Hepatocyte (in vitro differentiated cells): ENCODE measurements around the gene RASA3. TPM values are rescaled to one million over a fixed set of nuclear protein-coding genes. Genes with fewer than 3 reads are reported as not detected.
"Not testable (repeated sequence)": the region's sequence is repeated elsewhere in the genome, so short reads cannot be mapped to it uniquely, and the experiment has no call there.

ENCODE experiments used
- DNase-seq: peaks from one replicate; pipeline ENCODE4 v3.0.0-alpha.2; 2016; ENCODE audit warnings: low spot score
- H2AFZ ChIP-seq: fragments of 200-600 bp; sonication (generic); 2 replicates; pipeline ENCODE4 v1.6.0; 2016; ENCODE audit warnings: antibody characterized with exemption, mild to moderate bottlenecking
- H3K27ac ChIP-seq: fragments of 200-600 bp; sonication (generic); 2 replicates; pipeline ENCODE4 v1.5.1; 2016; ENCODE audit warnings: mild to moderate bottlenecking
- H3K27me3 ChIP-seq: fragments of 200-600 bp; sonication (generic); 2 replicates; pipeline ENCODE4 v1.6.1; 2016
- H3K36me3 ChIP-seq: fragments of 200-600 bp; sonication (generic); replicated peaks from 2 replicates; pipeline ENCODE4 v1.5.1; 2016; ENCODE audit warnings: low read depth; ENCODE audit not compliant: insufficient read depth
- H3K4me1 ChIP-seq: fragments of 200-600 bp; sonication (generic); 2 replicates; pipeline ENCODE4 v1.5.1; 2016; ENCODE audit warnings: mild to moderate bottlenecking, moderate library complexity; ENCODE audit not compliant: insufficient read depth
- H3K4me2 ChIP-seq: fragments of 200-600 bp; sonication (generic); 2 replicates; pipeline ENCODE4 v1.6.0; 2016
- H3K4me3 ChIP-seq: fragments of 200-600 bp; sonication (generic); 2 replicates; pipeline ENCODE4 v1.5.1; 2016; ENCODE audit warnings: mild to moderate bottlenecking
- H3K79me2 ChIP-seq: fragments of 200-600 bp; sonication (generic); 2 replicates; pipeline ENCODE4 v1.6.0; 2017; ENCODE audit warnings: mild to moderate bottlenecking
- H3K9me2 ChIP-seq: fragments of 200-600 bp; sonication (generic); replicated peaks from 2 replicates; pipeline ENCODE4 v1.6.0; 2017; ENCODE audit warnings: mild to moderate bottlenecking; ENCODE audit not compliant: insufficient read depth
- H3K9me3 ChIP-seq: fragments of 200-600 bp; sonication (generic); 2 replicates; pipeline ENCODE4 v1.5.1; 2016; ENCODE audit warnings: low read depth, mild to moderate bottlenecking
- H4K20me1 ChIP-seq: fragments of 200-600 bp; sonication (generic); 2 replicates; pipeline ENCODE4 v1.6.0; 2016; ENCODE audit warnings: mild to moderate bottlenecking; ENCODE audit not compliant: insufficient read depth, poor library complexity, severe bottlenecking
- CTCF ChIP-seq: fragments of 200-600 bp; sonication (generic); IDR thresholded peaks from 2 replicates; pipeline ENCODE4 v1.5.1; 2016; ENCODE audit warnings: antibody characterized with exemption, mild to moderate bottlenecking; ENCODE audit not compliant: poor library complexity
- EZH2 ChIP-seq: fragments of 200-600 bp; sonication (generic); IDR thresholded peaks from 2 replicates; pipeline ENCODE4 v1.6.1; 2016; ENCODE audit warnings: antibody characterized with exemption, mild to moderate bottlenecking, borderline replicate concordance
- EZH2phosphoT487 ChIP-seq: fragments of 200-600 bp; sonication (generic); IDR thresholded peaks from one replicate; pipeline ENCODE4 v1.6.1; 2018; ENCODE audit warnings: antibody characterized with exemption, mild to moderate bottlenecking, low read depth, moderate library complexity; ENCODE audit not compliant: unreplicated experiment, severe bottlenecking
- WGBS: methylation state at CpG from one replicate; pipeline ENCODE4 v1.1.6; 2016; ENCODE audit warnings: low lambda C conversion rate; ENCODE audit errors: missing lambda C conversion rate; 5-methylcytosine and 5-hydroxymethylcytosine counted together
- polyA plus RNA-seq: library from polyadenylated mRNA; unstranded; fragments of >200 nt; fragmentation: Nextera tagmentation; extraction: Ambion mirVana; gene quantifications from 2 replicates; pipeline ENCODE4 v1.2.1, GENCODE V29; 2016
- total RNA-seq: library from RNA; depleted of rRNA; stranded (reverse); fragments of >200 nt; gene quantifications from 2 replicates; pipeline ENCODE4 v1.2.3, GENCODE V29; 2014

RASA3 gene
- total and polyA plus RNA-seq, 2 experiments from 2014 or later, result 5.6 to 6.1 TPM

- H3K36me3 ChIP-seq, result no peaks in the 10 kb centered on the region
- 94% methylated on average over 21 of the region's 21 CpGs for WGBS
- no peak overlapping the region for H2AFZ ChIP-seq
- TF ChIP-seq CTCF (no peak), EZH2phosphoT487 (no peak), EZH2 (no peak)
- H3K4me2 ChIP-seq, result no peak overlapping the region
- H3K27me3 ChIP-seq, result peaks cover 21% of the 10 kb centered on the region
- H3K9me2 ChIP-seq, result no peaks in the 10 kb centered on the region
- no peaks in the 10 kb centered on the region for H3K9me3 ChIP-seq
- H3K4me1 ChIP-seq, result peaks cover 26% of the 10 kb centered on the region
- peaks cover 28% of the 10 kb centered on the region for H3K79me2 ChIP-seq
- DNase-seq, result no peak
- no peak overlapping the region for H3K4me3 ChIP-seq
- no peak overlapping the region for H3K27ac ChIP-seq
- peaks cover 2% of the 10 kb centered on the region for H4K20me1 ChIP-seq
Measured at GRCh38 chr13:114126789-114127472, 5.5 kb downstream of the RASA3 start.

- not testable (repeated sequence) for H3K27ac ChIP-seq, H3K36me3 ChIP-seq, DNase-seq, H3K9me3 ChIP-seq, H3K9me2 ChIP-seq, H3K4me3 ChIP-seq, H4K20me1 ChIP-seq, H3K4me2 ChIP-seq, H2AFZ ChIP-seq
- peaks cover 27% of the 10 kb centered on the region for H3K4me1 ChIP-seq
- 98% methylated on average over 11 of the region's 14 CpGs for WGBS
- H3K79me2 ChIP-seq, result peaks cover 28% of the 10 kb centered on the region
- H3K27me3 ChIP-seq, result peaks cover 19% of the 10 kb centered on the region
Measured at GRCh38 chr13:114126086-114126485, 6.3 kb downstream of the RASA3 start.

- 96% methylated on average over 4 of the region's 19 CpGs for WGBS
- Histone ChIP-seq H3K4me2 (no peak overlapping the region), H3K36me3 (no peaks in the 10 kb centered on the region), H3K27ac (no peak overlapping the region), H3K9me3 (no peaks in the 10 kb centered on the region), H3K9me2 (no peaks in the 10 kb centered on the region), H3K27me3 (peaks cover 14% of the 10 kb centered on the region), H2AFZ (no peak overlapping the region), H3K79me2 (peaks cover 28% of the 10 kb centered on the region), H3K4me3 (no peak overlapping the region), H3K4me1 (peaks cover 25% of the 10 kb centered on the region), H4K20me1 (peaks cover 2% of the 10 kb centered on the region)
- TF ChIP-seq EZH2phosphoT487 (no peak), CTCF (no peak), EZH2 (no peak)
- DNase-seq, result no peak
Measured at GRCh38 chr13:114125589-114125988, 6.8 kb downstream of the RASA3 start.

DNA sequence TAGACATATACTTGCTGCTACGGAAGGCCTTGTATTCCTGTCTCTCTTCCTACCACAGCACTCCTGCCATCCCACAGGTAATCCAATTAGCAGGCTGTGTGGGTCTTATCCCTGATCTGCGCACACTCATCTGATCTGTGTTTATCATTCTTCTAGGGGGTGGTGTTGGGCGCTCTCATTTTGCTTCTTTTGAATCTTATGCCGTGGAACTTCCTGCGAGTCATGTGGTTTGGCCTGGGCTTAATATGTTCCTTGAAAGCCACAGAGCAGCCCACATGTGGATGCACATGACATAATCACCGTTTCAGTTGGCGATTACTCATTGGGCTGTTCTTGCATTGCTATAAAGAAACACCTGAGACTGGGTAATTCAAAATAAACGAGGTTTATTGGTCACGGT is 7.5 kb downstream of the RASA3 start:
- peaks cover under 1% of the 10 kb centered on the region for H4K20me1 ChIP-seq
- H2AFZ ChIP-seq, result no peak overlapping the region
- no peaks in the 10 kb centered on the region for H3K9me3 ChIP-seq
- H3K27me3 ChIP-seq, result peaks cover 9% of the 10 kb centered on the region
- no peaks in the 10 kb centered on the region for H3K36me3 ChIP-seq
- 91% methylated on average over 9 of the region's 9 CpGs for WGBS
- no peak for DNase-seq
- TF ChIP-seq EZH2 (no peak), CTCF (no peak), EZH2phosphoT487 (no peak)
- H3K9me2 ChIP-seq, result no peaks in the 10 kb centered on the region
- peaks cover 20% of the 10 kb centered on the region for H3K4me1 ChIP-seq
- H3K79me2 ChIP-seq, result peaks cover 28% of the 10 kb centered on the region
- H3K4me2 ChIP-seq, result no peak overlapping the region
- no peak overlapping the region for H3K4me3 ChIP-seq
- H3K27ac ChIP-seq, result no peak overlapping the region
